Body of pancreas (tissue), 4 donors: ENCODE measurements around the gene CLPTM1L. TPM values are rescaled to one million over a fixed set of nuclear protein-coding genes. Genes with fewer than 3 reads are reported as not detected.

Experiments
- ATAC-seq: fragments of 150-250 bp; one replicate; pipeline ENCODE4 v1.9.1; 2016
- DNase-seq, 4 donors: peaks; one replicate each; pipeline ENCODE4 v3.0.0-alpha.2; 2019
- H3K27ac ChIP-seq, 4 donors: fragments of 200-600 bp; sonication (generic); 1 replicate in 3 of 4; 2 replicates in 1 of 4; pipeline versions ENCODE4 v1.5.1 to v1.6.1; 2016 to 2019; ENCODE audit warnings: mild to moderate bottlenecking in 1 of 4, mixed read lengths in 1 of 4, moderate library complexity in 1 of 4
- H3K27me3 ChIP-seq, 2 donors: fragments of 200-600 bp; sonication (generic); one replicate each; pipeline ENCODE4 v1.6.0; 2016; ENCODE audit warnings: mild to moderate bottlenecking in 1 of 2
- H3K36me3 ChIP-seq, 2 donors: fragments of 200-600 bp; sonication (generic); replicated peaks in 1 of 2; 2 replicates each; pipeline ENCODE4 v1.5.1; 2016; ENCODE audit warnings: low read depth in 2 of 2; ENCODE audit not compliant: insufficient read depth in 1 of 2
- H3K4me1 ChIP-seq: fragments of 200-600 bp; sonication (generic); one replicate; pipeline ENCODE4 v1.6.0; 2016
- H3K4me3 ChIP-seq, 2 donors: fragments of 200-600 bp; sonication (generic); 1 replicate in 1 of 2; 2 replicates in 1 of 2; pipeline ENCODE4 v1.5.1; 2016 to 2019
- H3K9me3 ChIP-seq, 3 donors: fragments of 200-600 bp; sonication (generic); 1 replicate in 2 of 3; 2 replicates in 1 of 3; pipeline ENCODE4 v1.5.1; 2016
- CTCF ChIP-seq, 7 experiments: fragments of 450-650 bp in 4 of 7; fragments of 200-600 bp in 3 of 7; sonication (generic) in 3 of 7; IDR thresholded peaks; one replicate each; pipeline ENCODE4 v1.5.1; 2016 to 2019; ENCODE audit warnings: antibody characterized with exemption in 7 of 7
- POLR2A ChIP-seq, 3 donors: fragments of 450-650 bp; IDR thresholded peaks; one replicate each; pipeline ENCODE4 v1.6.1; 2016; ENCODE audit warnings: antibody characterized with exemption in 3 of 3, mild to moderate bottlenecking in 2 of 3
- WGBS, 2 donors: methylation state at CpG; one replicate each; pipeline ENCODE4 v1.1.5; 2017; 5-methylcytosine and 5-hydroxymethylcytosine counted together
- intact Hi-C: fragments of 100-400 bp; cut with DNase I; formaldehyde crosslinking; loops from one replicate; pipeline ENCODE4 v1.15.1; 2023
- total RNA-seq, 2 donors: library from RNA; depleted of rRNA; stranded (reverse); fragments of >200 nt; gene quantifications; one replicate each; pipeline ENCODE4 v1.1.0, GENCODE V29; 2016

CLPTM1L gene
- total RNA-seq, 2 donors from 2014 or later: 91.3 to 109 TPM

- Histone ChIP-seq H3K27me3 (peaks cover 0 to 1% of the 10 kb centered on the region in 2 donors), H3K27ac (peak overlapping the region; percentile 40 to 89 (median 72)), H3K4me3 (peak overlapping the region; percentile 47 to 48), H3K4me1 (peaks cover 16% of the 10 kb centered on the region), H3K9me3 (no peaks in the 10 kb centered on the region), H3K36me3 (no peaks in the 10 kb centered on the region)
- intact Hi-C loops: no loop called here
- peak; percentile 91 for ATAC-seq
- WGBS, 2 donors: 15 to 55% methylated on average over 12 to 42 of the region's 48 CpGs
- peak; percentile 90 to 93 (median 92) for DNase-seq
- TF ChIP-seq POLR2A (IDR thresholded peaks at IDR 0.05) (peak; percentile 58 to 87 (median 82)), CTCF (IDR thresholded peaks at IDR 0.05) (peak in 1 of 7 experiments; percentile 12)
These were observed 40.7 kb upstream of the CLPTM1L start for GRCh38 chr5:1385395-1386273.

GRCh38 chr5:1384521-1384920, 39.6 kb upstream of the CLPTM1L start:
- WGBS, 2 donors: 76 to 91% methylated on average over 8 to 10 of the region's 10 CpGs
- ATAC-seq (no peak), DNase-seq (no peak)
- H3K27me3 ChIP-seq: no peaks in the 10 kb centered on the region
- H3K27ac ChIP-seq: no peak overlapping the region
- no peak for TF ChIP-seq CTCF (IDR thresholded peaks at IDR 0.05)
- TF ChIP-seq POLR2A (IDR thresholded peaks at IDR 0.05): no peak
- intact Hi-C loops: no loop called here
- no peaks in the 10 kb centered on the region for H3K36me3 ChIP-seq
- H3K4me3 ChIP-seq: no peak overlapping the region
- H3K9me3 ChIP-seq: no peaks in the 10 kb centered on the region
- H3K4me1 ChIP-seq: peaks cover 22% of the 10 kb centered on the region

GRCh38 chr5:1383886-1384401, 39.0 kb upstream of the CLPTM1L start:
- H3K4me1 ChIP-seq: peaks cover 22% of the 10 kb centered on the region
- no peaks in the 10 kb centered on the region for H3K9me3 ChIP-seq
- TF ChIP-seq CTCF (IDR thresholded peaks at IDR 0.05) (no peak), POLR2A (IDR thresholded peaks at IDR 0.05) (no peak)
- WGBS, 2 donors: 71 to 78% methylated on average over 7 to 8 of the region's 8 CpGs
- DNase-seq (no peak), ATAC-seq (no peak)
- intact Hi-C loops: no loop called here
- no peak overlapping the region for H3K27ac ChIP-seq
- H3K36me3 ChIP-seq: no peaks in the 10 kb centered on the region
- H3K4me3 ChIP-seq: no peak overlapping the region
- H3K27me3 ChIP-seq: no peaks in the 10 kb centered on the region

GRCh38 chr5:1383344-1383743, 38.4 kb upstream of the CLPTM1L start:
- 66 to 83% methylated on average over 6 to 17 of the region's 17 CpGs for WGBS, 2 donors
- ATAC-seq: no peak
- DNase-seq: no peak
- Histone ChIP-seq H3K27ac (no peak overlapping the region), H3K4me3 (no peak overlapping the region), H3K36me3 (no peaks in the 10 kb centered on the region), H3K4me1 (peaks cover 22% of the 10 kb centered on the region), H3K27me3 (no peaks in the 10 kb centered on the region), H3K9me3 (no peaks in the 10 kb centered on the region)
- intact Hi-C loops: no loop called here
- TF ChIP-seq CTCF (IDR thresholded peaks at IDR 0.05): no peak
- TF ChIP-seq POLR2A (IDR thresholded peaks at IDR 0.05): no peak
